A549 (cell line): ENCODE data around the gene RBL2.

ENCODE experiments used
- CTCF ChIP-seq: fragments of >200 bp; sonication (Bioruptor Twin); formaldehyde crosslinking; IDR thresholded peaks from 3 replicates; pipeline ENCODE4 v1.5.1; 2016
- E2F6 ChIP-seq: IDR thresholded peaks from 2 replicates; pipeline ENCODE4 v1.6.1; 2012; ENCODE audit warnings: low read depth, borderline replicate concordance
- PBX3 ChIP-seq: IDR thresholded peaks from 2 replicates; pipeline ENCODE4 v1.6.1; 2012
- RAD21 ChIP-seq, 2 experiments: fragments of >200 bp in 1 of 2; sonication (Bioruptor Twin) in 1 of 2; formaldehyde crosslinking in 1 of 2; IDR thresholded peaks in 1 of 2; conservative IDR thresholded peaks in 1 of 2; 2 replicates in 1 of 2; 3 replicates in 1 of 2; pipeline ENCODE4 v1.6.1; 2012 to 2018; ENCODE audit warnings: inconsistent platforms in 1 of 2
- ZFP36 ChIP-seq: fragments of 450-650 bp; IDR thresholded peaks from 2 replicates; pipeline ENCODE4 v1.6.1; 2014; ENCODE audit warnings: borderline replicate concordance; ENCODE audit not compliant: partially characterized antibody

- no peak for TF ChIP-seq CTCF
- no peak for TF ChIP-seq RAD21 (conservative IDR thresholded peaks at IDR 0.05 in 1 of 2, IDR thresholded peaks at IDR 0.05 in 1 of 2)
- TF ChIP-seq E2F6, result no peak
- no peak for TF ChIP-seq ZFP36
- no peak for TF ChIP-seq PBX3
Observed at GRCh38 chr16:53529513-53529912, 95.2 kb downstream of the RBL2 start.
